Stimulated activated CD8-positive, alpha-beta memory T cell treated with anti-CD3 and anti-CD28 coated beads, Interleukin-15, amount 100 ng/mL, for 24 hours (primary cell): ENCODE results near the gene USP35.
"Not testable (repeated sequence)": the region's sequence is repeated elsewhere in the genome, so short reads cannot be mapped to it uniquely, and the experiment has no call there.

ENCODE experiments used
- DNase-seq: peaks from one replicate; pipeline ENCODE4 v3.0.0-alpha.2; 2020; ENCODE audit warnings: low read depth

Gene USP35

GRCh38 chr11:78217650-78218541, 29.2 kb downstream of the USP35 start:
- DNase-seq = no peak

GRCh38 chr11:78218707-78219492, 30.2 kb downstream of the USP35 start:
- no peak for DNase-seq

- no peak for DNase-seq
Observed at GRCh38 chr11:78219493-78220217, 30.9 kb downstream of the USP35 start.

- DNase-seq = no peak
Observed at GRCh38 chr11:78220218-78221157, 31.8 kb downstream of the USP35 start.

GRCh38 chr11:78221396-78222315, 32.9 kb downstream of the USP35 start:
- no peak for DNase-seq

- not testable (repeated sequence) for DNase-seq
Observed at GRCh38 chr11:78222726-78223125, 34.0 kb downstream of the USP35 start.

- DNase-seq = no peak
Observed at GRCh38 chr11:78223320-78223954, 34.7 kb downstream of the USP35 start.

GRCh38 chr11:78224506-78224905, 35.8 kb downstream of the USP35 start:
- no peak for DNase-seq

GRCh38 chr11:78224906-78225420, 36.2 kb downstream of the USP35 start:
- no peak for DNase-seq

GRCh38 chr11:78226684-78227680, 38.3 kb downstream of the USP35 start:
- no peak for DNase-seq

GRCh38 chr11:78227921-78228320, 39.2 kb downstream of the USP35 start:
- DNase-seq = no peak

GRCh38 chr11:78228467-78228866, 39.7 kb downstream of the USP35 start:
- no peak for DNase-seq

- DNase-seq = no peak
Observed at GRCh38 chr11:78229106-78229505, 40.4 kb downstream of the USP35 start.

- DNase-seq = no peak
Observed at GRCh38 chr11:78230161-78230877, 41.6 kb downstream of the USP35 start.

- no peak for DNase-seq
Observed at GRCh38 chr11:78231962-78232501, 43.3 kb downstream of the USP35 start.

GRCh38 chr11:78233046-78233445, 44.3 kb downstream of the USP35 start:
- DNase-seq = not testable (repeated sequence)

- DNase-seq = no peak
Observed at GRCh38 chr11:78234006-78234405, 45.3 kb downstream of the USP35 start.
